ENCODE results near the gene SYNPR.
"Not testable (repeated sequence)": the region's sequence is repeated elsewhere in the genome, so short reads cannot be mapped to it uniquely, and the experiment has no call there.

SYNPR gene

DNA sequence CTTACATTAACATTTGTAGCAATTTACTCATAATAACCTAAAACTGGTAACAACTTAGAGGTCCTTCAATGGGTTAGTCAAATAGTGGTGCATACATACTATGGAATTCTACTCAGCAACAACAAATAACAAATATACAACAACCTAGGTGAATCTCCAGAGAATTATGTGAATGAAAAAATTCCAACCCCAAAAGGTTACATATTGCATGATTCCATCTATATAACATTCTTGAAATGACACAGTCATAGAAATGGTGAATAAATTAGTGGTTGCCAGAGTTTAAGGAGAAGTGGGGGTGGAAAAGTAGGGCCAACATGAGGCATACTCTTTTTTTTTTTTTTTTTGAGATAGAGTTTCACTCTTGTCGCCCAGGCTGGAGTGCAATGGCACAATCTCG lies 361.7 kb downstream of the SYNPR start:
- DNase-seq = no peak

DNA sequence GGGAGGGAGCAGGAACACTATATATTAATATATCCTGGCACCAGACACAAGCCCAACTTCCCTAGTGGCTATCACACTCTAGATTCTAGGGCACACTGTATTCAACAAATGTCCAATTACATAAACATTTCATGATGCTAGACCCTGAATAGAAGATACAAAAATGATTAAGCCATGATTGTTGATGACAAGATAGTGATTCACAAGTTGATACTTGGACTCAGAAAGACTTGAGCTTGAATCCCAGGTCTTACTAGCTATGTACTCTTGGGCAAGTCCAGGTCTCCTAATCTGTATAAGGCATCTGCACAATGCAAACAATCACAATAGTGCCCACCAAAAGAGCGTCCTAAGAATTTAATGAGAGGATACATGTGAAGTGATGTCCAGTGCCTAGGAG lies 364.4 kb downstream of the SYNPR start:
- DNase-seq = no peak

DNA sequence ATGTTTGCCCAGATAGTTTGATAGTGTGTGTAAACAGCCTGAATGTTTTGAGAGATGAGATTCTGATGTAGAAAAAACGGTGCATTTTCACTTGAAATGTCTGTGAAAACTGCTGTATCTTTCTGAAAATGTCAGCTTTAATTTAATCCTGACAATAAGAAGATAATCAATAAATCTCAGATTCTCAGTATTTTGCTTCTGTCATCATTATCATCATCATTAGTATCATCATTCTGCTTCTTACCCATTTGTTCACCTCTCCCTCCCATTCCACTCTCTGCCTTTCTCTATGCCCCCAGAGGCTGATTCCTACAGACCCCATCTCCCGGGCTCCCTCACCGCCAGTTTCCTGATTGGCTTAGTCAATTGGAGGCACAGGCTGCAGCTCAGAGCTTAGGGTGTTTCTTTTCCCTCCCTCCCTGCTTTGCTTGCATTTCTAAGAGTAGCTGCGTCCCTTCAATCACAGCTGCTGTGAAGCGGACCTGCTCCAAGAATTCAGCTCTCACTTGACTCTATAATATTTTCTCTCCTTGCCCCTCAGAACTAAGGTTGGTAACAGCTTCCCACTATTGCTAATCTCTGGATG lies 366.2 kb downstream of the SYNPR start:
- DNase-seq = no peak

DNA sequence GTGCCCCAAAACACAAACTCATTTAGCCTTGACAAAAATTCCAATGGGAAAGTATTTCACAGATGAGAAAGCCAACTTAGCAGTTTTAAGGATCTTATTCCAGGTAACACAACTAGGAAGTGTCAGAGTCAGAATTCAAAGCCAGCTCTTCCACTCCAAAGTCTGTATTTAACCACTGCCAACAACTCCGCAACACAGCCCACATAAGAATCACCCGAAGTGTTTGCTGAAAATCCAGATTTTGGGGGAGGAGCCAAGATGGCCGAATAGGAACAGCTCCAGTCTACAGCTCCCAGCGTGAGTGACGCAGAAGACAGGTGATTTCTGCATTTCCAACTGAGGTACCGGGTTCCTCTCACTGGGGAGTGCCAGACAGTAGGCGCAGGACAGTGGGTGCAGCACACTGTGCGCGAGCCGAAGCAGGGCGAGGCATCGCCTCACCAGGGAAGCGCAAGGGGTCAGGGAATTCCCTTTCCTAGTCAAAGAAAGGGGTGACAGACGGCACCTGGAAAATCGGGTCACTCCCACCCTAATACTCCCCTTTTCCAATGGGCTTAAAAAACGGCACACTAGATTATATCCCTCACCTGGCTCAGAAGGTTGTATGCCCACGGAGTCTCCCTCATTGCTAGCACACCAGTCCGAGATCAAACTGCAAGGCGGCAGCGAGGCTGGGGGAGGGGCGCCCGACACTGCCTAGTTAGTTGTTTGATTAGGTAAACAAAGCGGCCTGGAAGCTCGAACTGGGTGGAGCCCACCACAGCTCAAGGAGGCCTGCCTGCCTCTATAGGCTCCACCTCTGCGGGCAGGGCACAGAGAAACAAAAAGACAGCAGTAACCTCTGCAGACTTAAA lies 367.0 kb downstream of the SYNPR start:
- not testable (repeated sequence) for DNase-seq

DNA sequence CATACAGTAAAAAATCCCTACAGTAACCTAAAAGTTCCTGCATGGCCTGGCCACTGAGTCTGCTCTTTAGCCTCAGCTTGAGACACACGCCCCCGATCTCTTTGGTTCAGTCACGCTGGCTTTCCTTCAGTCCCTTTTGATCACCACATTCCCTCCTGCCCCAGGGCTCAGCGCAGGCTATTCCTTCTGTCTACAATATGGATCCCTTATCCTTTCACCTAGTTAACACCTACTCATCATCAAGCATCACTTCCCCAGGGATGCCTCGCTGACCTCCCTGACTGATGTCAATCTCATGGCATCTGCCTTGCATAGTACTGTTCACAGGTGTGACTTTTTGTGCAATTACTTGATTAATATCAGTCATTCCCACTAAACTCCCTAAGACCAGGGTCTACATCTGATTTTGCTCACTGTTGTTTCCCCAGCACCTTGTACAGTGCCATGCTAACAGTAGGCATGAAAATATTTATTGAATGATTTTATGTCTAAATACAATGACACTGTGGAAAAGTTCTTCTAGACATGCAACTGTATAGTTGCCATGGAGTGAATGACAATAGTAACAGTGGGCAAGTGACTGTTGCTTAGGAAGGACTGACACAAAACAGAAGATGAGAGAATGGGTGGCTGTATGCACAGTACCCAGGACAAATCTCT lies 374.1 kb downstream of the SYNPR start, which contains the start of gene SNTN:
TSS of gene SNTN (plus strand) at position 610 of the 660 bp plus-strand sequence. CDS start at position 623, 13 bp downstream.
- DNase-seq = no peak

DNA sequence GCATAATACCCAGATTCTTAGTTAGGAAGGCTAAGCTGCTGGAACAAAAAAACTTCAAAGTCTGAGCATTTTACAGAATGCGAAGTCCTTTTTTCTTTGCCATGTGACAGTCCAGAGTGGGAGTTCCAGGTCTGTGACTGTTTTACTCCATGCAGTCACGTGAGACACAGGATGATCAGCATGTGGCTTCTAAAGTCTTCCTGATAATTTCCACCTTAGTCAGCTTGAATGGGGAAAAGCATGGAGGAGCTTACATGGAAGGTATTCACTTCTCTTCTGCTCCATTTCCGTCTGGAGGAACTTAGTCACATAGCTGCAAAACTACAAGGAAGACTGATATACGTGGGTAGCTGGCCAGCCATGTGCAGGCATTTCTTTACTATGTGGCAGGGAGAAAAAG lies 376.1 kb downstream of the SYNPR start:
- DNase-seq = no peak

DNA sequence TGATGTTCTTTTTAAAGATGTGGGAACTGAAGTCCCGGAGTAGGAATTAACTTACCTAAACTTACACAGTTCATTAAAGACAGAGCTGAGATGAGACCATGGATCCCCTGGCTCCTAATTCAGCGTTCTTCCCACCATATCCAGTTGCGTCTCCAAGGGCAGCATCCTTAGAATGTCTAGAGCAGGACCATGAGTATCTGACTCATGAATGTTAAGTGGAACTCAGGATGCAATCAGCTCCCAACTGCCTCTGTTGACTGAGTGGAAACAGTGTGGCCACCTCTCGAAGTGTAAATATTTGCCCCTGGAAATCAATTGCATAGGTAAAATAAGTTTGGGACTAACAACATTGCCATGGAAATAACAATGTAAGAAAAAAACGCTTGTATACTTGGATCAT lies 376.8 kb downstream of the SYNPR start:
- no peak for DNase-seq

DNA sequence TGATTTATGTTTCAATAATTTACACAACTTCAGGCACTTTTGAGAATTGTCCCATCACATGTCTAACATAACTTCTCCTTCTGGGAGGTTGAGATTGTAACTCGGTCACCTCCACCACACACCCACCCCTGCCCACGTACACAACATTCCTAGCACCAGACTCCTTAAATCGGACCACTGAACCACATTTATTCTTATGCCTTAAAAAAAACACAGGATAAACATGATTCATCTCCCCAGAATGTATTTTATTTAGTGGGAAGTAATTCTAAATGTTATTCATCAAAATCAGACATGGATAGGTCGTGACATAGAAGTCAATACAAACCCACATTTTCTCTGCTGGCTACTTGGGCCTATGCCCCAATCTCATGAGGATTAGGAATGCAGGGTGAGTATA lies 377.4 kb downstream of the SYNPR start:
- no peak for DNase-seq

DNA sequence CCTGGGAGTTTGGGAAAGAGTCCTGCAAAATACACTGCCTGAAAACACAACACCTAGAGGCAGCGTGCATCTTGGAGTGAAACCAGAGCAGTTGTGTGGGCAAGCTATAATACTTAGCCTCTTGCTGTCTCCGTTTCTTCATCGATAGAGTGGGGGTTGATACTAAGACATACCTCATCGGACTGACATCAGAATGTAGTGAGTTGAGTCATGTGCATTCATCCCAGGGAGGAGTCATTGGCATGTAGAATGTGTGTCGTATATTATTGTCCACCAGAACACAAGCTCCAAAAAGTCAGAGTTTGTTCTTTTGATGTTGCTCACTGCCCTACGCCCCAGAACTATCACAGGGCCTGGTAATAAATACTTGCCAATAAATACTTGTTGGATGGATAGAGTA lies 378.7 kb downstream of the SYNPR start:
- DNase-seq = no peak

DNA sequence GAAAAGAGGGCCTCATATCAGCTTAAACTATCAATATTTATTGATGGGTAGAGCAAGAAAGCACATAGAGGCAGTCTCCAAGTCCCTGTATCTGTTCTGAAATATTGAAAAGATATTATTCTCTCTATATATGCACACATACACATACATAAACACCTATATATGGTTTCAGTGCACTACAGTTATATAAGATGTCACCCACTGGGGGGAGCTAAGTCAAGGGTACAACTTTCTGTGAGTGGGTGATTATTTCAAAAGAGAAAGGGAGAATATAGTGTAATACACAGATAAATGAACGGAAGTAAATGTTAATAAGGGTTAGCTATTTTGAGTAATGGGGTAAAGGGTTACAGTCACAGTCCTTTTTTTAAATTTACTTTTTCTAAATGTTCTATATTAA lies 383.1 kb downstream of the SYNPR start:
- no peak for DNase-seq

DNA sequence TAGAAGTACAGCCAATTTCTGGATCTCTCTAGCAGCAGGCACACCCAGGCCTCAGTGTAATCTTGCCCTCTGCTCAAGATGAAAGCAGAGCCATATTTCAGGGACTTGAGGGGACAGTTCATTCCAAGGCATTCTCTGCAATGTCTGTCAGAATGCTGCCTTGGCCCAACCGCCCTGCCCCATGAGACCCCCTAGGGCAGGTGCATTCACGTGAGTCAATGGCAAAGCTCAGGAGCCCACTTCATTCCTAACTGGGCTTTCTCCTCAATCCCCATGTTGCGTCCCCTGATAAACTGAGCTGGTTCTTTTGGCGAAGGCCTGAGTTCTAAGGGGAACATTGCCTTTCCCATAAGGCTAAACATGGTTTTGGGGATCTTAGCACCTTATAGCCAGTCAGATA lies 383.9 kb downstream of the SYNPR start:
- no peak for DNase-seq

DNA sequence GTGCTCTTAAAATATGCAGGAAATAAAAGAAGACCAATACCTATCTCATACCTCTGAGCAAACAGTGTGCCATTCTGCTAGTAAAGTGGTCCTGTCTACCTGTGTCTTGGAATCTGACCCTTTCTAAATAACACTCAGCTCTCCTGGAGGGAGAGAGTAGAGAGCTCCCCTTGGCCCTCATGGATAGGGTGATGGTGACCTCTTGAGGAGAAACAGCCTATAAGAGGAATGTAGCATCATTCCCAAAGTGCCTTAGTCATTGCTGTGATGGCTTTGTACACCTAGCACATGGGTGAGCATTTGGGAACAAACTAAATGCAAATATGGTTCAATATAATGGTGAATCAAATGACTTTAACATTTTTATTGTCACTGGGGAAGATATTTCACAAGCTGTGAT lies 384.4 kb downstream of the SYNPR start:
- no peak for DNase-seq
